Activated naive CD4-positive, alpha-beta T cell treated with anti-CD3 and anti-CD28 coated beads, Interleukin-2, amount 50 U/mL, for 16 hours (primary cell): Measurements from ENCODE around the gene BSPH1.
"Not testable (repeated sequence)": the region's sequence is repeated elsewhere in the genome, so short reads cannot be mapped to it uniquely, and the experiment has no call there.

Source experiments
- DNase-seq: peaks from one replicate; pipeline ENCODE4 v3.0.0-alpha.2; 2020

The BSPH1 gene, protein sequence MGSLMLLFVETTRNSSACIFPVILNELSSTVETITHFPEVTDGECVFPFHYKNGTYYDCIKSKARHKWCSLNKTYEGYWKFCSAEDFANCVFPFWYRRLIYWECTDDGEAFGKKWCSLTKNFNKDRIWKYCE

DNA sequence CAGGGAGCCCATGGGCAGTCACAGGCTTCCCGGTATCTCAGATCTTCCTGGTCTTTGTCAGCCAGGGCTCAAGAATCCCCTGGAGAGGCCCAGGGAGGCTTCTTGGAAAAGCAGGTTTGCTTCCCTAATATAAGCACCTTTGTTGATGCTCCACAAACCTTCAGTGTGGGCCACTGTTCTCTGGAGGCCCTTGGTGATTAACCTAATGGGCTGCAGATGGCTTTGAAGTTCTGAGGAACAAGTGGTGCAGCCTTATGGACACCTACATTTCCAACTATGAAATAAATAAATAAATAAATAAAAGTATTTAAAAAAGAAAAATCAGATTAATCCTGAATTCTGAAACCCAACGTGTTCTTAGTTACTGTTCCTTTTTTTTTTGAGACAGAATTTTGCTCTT lies at the start of gene BSPH1:
Gene BSPH1, minus strand, starts transcription at position 101 of the 400 bp plus-strand sequence. Its CDS starts 89 bp downstream, at position 12.
- DNase-seq = no peak

DNA sequence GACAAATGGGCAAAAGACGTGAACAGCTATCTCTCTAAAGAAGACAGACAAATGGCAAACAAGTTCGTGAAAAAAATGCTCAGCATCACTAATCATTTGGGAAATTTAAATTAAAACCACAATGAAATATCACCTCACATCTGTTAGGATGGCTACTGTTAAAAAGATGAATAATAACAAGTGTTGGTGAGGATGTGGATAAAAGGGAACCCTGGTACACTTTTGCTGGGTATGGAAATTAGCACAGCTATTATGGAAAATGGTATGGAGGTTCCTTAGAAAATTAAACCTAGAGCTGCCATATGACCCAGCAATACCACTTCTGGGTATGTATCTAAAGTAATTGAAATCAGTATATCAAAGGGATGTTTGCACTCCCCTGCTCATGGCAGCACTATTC lies 44.8 kb upstream of the BSPH1 start:
- no peak for DNase-seq

DNA sequence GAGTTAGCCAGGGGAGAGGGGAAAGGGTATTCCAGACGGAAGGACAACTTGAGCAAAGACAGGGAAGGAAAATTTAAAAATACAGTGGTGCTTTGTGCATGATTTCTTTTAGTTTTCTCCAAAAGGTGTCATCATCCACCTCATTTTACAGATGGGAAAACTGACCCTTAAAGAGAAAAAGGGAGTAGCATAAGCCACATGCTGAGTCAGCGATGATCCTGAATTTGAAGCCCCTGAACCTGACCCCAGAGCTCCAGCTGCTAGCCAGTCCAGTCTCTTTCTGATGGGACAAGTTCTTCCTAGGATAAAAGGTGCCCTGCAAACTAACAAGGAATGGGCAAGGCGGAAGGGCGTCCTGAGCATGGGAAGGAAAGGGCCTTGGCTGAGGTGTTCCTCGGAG lies 41.6 kb upstream of the BSPH1 start:
- DNase-seq = no peak

DNA sequence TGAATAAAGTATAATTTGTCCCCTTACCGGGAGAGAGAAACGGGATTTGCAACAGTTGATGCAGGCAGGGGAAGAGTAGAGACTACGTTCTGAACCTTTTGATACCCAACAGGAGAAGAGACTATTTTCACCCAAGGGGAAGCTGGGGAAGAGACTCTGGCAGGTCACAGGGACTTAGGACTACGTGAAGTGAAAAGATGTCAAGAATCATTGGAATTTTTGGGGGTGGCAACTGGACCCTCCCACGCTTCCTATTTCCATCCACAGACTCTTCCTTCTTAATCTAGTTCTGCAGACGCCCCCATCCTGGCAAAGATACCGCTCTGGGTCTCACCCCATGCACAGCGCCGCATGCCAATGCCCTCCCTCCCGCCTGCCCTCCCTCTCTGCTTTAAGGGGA lies 38.1 kb upstream of the BSPH1 start:
- DNase-seq = no peak

DNA sequence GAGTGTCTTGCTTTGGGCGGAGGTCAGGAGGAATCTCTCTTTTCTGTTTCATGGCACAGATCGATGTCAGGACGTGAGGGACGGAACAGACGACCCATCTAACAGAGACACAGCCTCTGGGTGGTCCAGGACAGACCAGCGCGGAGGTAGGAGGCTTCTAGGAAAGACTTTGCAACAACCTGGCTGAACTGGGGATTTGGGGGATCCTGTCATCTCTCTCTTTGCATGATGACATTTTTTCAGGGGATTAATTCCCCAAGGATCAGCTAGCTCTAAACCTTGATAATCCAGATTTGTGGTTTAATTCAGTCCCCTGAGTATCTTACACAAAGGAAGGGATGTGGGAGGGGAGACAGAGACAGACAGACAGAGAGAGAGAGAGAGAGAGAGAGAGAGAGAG lies 37.5 kb upstream of the BSPH1 start:
- DNase-seq = no peak

DNA sequence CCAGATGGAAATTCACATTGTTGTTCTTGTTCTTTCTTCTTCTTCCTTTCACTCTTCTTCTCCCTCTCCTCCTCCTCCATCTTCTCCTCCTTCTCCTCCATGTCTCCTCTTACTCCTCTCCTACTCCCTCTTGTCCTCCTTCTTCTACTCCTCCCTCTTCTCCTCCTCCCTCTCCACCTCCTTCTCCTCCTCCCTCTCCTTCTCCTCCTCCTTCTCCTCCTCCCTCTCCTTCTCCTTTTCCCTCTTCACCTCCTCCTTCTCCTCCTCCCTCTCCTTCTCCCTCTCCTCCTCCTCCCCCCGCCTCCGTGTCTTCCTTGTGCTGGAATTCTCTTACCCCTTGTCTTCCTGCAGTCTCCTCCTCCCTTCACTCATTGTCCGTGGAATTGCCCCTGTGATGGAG lies 33.5 kb upstream of the BSPH1 start:
- no peak for DNase-seq

DNA sequence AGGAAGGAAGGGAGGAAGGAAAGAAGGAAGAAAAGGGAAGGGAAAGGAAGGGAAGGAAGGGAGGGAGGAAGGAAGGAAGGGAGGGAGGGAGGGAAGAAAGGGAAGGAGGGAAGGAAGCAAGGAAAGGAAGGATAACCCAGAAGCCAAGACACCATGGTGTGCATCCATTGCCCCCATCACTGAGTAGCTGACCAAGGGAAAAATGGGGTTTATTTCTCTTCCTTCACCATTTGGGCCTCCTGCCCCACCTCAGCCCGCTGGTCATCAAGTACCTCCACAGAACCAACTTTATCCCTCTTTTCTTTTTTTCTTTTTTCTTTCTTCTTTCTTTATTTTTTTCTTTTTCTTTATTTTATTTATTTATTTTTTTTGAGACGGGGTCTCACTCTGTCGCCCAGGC lies 31.5 kb upstream of the BSPH1 start:
- DNase-seq = no peak

DNA sequence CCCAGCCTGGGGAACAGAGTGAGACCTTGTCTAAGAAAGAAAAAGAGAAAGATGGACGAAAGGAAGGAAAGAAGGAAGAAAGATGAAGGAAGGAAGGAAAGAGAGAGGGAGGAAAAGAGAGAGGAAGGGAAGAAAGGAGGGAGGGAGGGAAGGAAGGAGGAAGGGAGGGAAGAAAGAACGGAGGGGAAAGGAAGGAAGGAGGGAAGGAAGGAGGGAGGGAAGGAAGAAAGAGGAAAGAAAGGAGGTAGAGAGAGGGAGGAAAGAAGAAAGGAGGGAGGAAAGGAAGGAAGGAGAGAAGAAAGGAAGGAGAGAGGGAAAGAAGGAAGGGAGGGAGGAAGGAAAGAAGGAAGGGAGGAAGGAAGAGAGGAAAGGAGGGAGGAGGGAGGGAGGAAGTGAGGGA lies 31.0 kb upstream of the BSPH1 start:
- DNase-seq = no peak

DNA sequence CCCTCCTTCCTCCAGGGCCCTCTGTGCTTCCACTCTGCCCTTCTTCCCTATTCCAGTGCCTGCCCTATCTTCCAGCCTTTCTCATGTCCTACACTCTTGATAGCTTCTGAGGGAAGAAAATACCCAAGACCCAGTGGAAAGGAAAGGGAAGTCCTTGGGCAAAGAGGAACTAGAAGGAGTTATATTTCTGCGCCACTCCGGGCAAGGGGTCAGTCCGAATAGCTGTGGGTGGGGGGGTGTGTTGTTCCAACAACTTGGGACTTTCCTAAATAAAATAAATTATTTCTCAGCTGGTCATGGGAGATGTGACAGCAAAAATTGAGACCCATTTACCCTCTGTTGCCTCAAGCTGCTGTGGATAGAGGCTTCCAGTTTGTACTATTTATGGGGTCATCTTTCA lies 28.7 kb upstream of the BSPH1 start:
- DNase-seq = no peak

DNA sequence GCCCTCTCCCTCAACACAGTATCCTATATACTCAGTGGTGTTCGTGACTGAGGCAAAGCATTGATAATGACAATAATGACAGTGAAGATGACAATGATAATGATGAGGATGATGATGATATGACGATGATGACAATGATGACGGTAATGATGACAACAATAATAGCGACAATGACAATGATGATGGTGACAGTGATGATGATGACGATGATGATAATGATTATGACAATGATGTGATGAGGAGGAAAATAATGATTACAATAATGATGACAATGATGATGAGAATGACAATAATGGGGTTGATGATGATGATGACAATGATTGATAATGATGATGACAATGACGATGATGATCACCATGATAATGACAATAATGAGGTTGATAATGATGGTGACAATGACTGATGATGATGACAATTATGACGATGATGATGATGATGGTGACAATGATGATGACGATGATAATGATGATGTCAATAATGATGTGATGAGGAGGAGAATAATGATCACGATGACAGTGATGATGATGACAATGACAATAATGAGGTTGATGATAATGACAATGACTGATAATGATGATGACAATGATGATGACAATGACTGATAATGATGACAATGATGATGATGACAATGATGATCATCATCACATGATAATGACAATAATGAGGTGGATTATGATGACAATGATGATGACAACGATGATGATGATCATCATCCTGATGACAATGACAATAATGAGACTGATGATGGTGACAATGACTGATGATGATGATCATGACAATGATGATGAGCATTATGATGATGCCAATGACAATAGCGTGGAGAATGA lies 19.2 kb upstream of the BSPH1 start:
- no peak for DNase-seq

DNA sequence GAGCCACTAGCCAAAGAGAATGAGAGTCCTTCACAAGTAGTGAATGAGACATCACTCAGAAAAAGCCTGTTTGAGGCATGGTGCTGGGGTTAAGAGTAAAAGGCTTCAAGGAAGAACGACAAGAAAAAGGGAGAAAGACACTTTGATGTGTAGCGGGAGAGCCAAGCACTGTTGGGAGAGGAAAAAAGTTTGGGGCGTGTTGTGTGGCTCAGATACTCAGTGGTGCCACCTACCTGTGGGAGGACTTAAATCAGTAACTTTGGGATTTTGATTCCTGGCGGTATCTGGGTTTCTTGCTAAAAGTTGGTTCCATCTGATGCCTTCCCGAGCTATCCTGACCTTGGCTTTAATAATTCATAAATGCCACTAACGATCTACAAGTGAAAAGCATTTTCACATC lies 14.8 kb upstream of the BSPH1 start:
- DNase-seq = no peak

DNA sequence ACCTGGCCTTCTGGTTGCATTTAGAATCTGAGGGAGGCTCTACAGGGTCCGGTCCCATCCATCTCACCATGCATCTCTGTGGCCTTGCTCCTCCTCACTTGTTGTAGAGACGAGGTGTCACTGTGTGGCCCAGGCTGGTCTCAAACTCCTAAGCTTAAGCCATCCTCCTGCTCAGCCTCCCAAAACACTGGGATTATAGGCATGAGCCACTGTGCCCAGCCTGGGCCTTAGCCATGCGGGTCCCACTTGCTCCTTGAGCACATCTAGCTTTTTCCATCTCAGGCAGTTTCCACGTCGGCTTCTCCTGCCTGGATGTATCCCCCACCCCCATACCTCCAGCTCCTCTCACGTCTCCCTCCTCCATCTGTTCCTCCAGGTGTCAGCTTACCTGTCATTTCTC lies 12.3 kb upstream of the BSPH1 start:
- DNase-seq = no peak

DNA sequence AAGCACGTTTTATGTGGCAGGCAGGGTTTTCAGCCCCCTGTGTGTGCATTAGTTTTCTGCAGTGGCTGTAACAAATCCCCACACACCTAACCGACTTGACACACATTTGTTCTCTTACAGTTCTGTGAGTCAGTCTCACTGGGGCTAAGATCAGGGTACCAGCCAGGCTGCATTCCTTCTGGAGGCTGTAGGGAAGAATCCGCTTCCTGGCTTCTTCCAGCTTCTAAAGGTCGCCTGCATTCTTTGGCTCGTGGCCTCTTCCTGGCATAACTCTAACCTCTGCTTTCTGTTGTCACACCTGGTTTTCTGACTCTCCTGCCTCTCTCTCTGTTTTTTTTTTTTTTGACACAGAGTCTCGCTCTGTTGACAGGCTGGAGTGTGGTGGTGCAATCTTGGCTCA lies 8.9 kb upstream of the BSPH1 start:
- no peak for DNase-seq

DNA sequence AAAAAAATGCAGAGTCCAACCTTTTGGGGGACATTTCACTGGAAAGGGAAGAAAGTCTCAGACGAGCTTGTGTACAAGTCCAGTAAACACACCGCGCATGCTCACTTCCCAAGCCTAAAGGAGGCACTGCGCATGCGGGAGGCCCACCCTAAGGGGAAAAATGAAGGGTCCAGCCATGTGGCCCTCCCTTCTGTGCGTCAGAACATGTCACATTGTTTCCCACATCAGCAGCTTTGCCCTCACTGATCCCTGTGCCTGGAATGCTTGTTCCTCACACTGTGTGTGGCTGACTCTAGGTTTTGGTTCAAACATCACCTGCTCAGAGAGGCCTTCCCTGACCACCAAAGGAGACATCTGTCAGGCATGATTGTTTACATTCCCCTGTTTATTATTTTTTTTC lies 6.8 kb upstream of the BSPH1 start:
- DNase-seq = no peak

DNA sequence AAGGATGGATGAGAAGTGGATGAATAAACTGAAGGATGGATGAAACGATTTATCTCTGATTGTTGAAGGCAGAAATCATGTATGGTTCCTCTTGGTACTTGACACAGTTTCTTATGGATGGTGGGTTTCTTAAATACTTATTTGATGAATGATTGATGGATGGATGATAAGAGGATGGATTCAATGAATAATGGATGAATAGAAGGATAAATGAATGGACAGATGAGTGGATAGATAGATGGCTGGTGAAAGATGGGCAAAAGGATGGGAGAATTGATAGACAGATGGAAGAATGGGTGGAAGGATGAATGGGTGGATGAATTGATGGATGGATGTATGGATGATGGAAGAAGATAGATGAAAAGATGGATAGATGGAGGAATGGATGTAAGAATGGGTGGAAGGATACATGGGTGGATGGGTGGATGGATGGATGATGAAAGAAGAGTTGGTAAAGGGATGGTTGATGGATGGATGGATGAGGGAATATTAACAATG lies 4.3 kb upstream of the BSPH1 start:
- no peak for DNase-seq

DNA sequence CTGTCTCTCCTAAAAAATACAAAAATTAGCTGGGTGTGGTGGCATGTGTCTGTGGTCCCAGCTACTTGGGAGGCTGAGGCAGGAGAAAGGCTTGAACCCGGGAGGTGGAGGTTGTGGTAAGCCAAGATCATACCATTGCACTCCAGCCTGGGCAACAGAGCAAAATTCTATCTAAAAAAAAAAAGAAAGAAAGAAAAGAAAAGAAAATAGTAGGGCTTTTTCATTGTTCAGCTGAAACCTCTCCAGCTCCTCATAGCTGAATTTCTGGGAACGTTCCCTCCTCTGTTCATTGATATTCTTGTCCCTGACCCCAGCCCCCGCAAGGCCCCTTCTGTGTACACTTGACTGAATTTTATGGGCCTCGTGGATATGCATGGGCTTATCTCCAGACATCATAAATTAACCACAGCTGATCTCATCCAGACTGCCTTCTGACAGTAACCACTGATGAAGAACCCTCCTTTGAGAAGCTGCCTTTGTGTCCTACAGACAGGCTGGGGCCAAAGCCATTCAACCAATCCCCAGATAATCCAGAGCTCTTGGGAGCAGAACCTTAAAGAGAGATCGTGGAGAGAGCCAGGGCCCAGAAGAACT lies 2.3 kb upstream of the BSPH1 start, which contains the start of gene ELSPBP1:
Gene ELSPBP1, plus strand, starts transcription at position 424 of the 594 bp plus-strand sequence. CDS start 14,036 bp downstream, outside the sequence.
- DNase-seq = no peak

DNA sequence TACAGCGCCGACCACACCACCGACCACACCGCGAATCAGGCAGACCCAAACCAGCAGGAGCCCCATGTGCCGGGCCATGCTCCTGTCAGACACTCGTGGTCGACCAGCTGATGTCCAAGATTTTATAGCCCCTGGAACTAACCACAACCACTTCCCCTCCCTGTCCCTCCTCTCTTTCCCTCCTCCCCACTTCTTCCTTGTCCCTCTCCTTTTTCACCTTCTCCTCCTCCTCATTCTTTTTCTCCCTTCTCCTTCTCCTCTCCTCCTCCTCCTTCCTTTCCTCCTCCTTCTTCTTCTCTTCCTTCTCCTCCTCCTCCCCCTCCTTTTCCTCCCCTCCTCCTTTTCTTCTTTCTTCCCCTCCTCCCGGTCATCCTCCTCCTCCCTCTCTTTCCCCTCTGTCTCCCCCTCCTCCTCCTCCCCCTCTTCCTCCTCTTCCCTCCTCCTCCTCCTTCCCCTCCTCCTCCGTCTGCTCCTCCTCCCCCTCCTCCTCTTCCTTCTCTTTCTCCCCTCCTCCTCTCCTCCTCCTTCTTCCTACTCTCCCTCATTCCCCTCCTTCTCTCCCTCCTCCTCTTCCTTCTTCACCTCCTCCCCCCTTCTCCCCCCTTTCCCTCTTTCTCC lies 670 bp downstream of the BSPH1 start:
- DNase-seq = no peak

DNA sequence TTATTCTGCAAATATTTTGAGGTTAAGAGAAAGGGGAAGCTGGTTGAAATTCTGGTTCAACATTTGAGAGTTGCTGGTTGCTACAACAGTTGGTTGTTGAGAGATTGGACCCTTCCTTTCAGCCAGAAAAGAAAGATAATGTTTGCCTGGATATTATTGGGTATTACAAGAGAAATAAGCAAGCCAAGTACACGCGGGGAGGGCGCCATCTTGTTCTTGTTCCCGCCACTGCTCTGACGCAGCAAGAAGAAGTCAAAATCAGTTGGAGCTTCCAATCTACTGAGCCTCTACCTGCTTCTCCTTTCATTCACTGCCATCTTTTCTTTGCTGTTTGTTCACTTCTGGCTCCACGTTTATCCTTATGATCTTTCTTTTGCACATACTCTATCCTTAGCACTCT lies 18.4 kb downstream of the BSPH1 start:
- DNase-seq = no peak

DNA sequence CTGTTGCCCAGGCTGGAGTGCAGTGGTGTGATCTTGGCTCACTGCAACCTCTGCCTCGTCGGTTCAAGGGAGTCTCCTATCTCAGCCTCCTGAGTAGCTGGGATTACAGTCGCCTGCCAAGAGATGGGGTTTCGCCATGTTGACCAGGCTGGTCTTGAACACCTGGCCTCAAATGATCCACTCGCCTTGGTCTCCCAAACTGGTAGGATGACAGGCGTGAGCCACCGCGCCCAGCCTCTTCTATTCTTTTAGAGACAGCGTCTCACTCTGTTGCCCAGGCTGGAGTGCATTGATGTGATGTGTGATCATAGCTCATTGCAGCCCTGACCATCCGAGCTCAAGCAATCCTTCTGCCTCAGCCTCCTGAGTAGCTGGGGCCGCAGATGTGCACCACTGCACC lies 36.0 kb downstream of the BSPH1 start:
- peak; percentile 19 for DNase-seq

DNA sequence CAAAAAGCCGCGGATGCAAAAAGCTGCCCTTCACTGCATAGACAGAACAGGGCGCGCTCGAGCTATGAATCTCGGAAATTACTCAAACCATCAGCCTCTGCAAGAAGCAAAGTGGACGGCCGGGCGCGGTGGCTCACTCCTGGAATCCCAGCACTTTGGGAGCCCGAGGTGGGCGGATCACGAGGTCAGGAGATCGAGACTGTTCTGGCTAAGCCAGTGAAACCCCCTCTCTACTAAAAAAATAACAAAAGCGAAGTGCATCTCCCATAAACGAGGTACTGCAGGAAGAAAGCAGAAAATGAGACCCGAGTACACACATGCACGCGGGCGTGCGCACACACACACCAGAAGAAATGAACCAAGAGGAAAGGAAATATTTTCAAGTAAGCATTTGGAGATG lies 39.8 kb downstream of the BSPH1 start:
- DNase-seq = not testable (repeated sequence)

DNA sequence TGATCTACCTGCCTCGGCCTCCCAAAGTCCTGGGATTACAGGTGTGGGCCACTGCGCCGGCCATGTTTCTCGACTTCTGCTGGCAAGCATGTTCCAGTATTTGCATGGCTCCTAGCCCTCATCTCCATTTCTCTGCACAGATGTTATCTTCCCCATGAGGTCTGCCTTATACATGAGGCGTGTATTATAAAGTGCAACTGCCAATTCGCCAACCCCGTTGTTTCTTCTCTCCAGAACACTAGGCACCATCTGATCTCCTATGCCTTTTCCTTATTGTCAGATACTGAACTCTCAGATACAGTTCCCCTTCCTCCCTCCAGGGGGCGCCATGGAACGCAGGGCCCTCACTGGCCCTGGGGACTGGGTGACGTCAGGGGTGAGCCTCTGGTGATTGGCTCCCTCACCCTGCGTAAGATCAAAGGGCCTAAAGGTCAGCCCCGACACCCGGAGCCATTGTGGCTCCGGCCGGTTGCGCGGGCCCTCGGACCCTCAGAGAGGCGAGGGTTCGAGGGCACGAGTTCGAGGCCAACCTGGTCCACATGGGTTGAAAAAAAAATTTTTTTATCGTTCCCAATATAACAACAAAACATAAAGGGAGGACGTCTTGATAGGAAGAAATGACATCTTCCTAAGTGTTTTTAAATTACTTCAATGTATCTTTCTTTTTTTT lies 42.0 kb downstream of the BSPH1 start:
- peak; percentile 19 for DNase-seq

DNA sequence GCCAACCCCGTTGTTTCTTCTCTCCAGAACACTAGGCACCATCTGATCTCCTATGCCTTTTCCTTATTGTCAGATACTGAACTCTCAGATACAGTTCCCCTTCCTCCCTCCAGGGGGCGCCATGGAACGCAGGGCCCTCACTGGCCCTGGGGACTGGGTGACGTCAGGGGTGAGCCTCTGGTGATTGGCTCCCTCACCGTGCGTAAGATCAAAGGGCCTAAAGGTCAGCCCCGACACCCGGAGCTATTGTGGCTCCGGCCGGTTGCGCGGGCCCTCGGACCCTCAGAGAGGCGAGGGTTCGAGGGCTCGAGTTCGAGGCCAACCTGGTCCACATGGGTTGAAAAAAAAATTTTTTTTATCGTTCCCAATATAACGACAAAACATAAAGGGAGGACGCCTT lies 63.4 kb downstream of the BSPH1 start:
- DNase-seq = not testable (repeated sequence)

DNA sequence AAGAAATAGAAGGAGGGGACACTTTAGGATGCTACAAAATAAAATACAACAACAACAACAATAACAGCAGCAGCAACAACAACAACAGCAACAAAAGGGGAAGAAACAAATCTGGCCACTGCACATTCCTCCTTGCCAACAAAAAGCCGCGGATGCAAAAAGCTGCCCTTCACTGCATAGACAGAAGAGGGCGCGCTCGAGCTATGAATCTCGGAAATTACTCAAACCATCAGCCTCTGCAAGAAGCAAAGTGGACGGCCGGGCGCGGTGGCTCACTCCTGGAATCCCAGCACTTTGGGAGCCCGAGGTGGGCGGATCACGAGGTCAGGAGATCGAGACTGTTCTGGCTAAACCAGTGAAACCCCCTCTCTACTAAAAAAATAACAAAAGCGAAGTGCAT lies 71.9 kb downstream of the BSPH1 start:
- not testable (repeated sequence) for DNase-seq
